Measurements from ENCODE around the gene RBM47.
A peak's percentile ranks its signal among the peaks of the same experiment; 100 is the strongest.
"Not testable (repeated sequence)": the region's sequence is repeated elsewhere in the genome, so short reads cannot be mapped to it uniquely, and the experiment has no call there.

Gene RBM47

GRCh38 chr4:40629401-40630334 is at the start of gene RBM47:
Gene RBM47 (minus strand): TSS chr4:40629864. CDS start chr4:40438893, 190,971 bp downstream.
- DNase-seq (ENCODE audit: low read depth) = no peak

GRCh38 chr4:40678421-40678820 is 48.8 kb upstream of the RBM47 start:
- DNase-seq (ENCODE audit: low read depth) = no peak

GRCh38 chr4:40675166-40675565 is 45.5 kb upstream of the RBM47 start:
- no peak for DNase-seq (ENCODE audit: low read depth)

- DNase-seq (ENCODE audit: low read depth) = peak; percentile 79
Measured at GRCh38 chr4:40672528-40673522, 43.2 kb upstream of the RBM47 start.

GRCh38 chr4:40669504-40669903 is 39.8 kb upstream of the RBM47 start:
- DNase-seq (ENCODE audit: low read depth) = no peak

- no peak for DNase-seq (ENCODE audit: low read depth)
Measured at GRCh38 chr4:40665842-40666241, 36.2 kb upstream of the RBM47 start.

GRCh38 chr4:40662962-40663604 is 33.4 kb upstream of the RBM47 start:
- DNase-seq (ENCODE audit: low read depth) = peak; percentile 39

- DNase-seq (ENCODE audit: low read depth) = no peak
Measured at GRCh38 chr4:40661803-40662202, 32.1 kb upstream of the RBM47 start.

- no peak for DNase-seq (ENCODE audit: low read depth)
Measured at GRCh38 chr4:40656201-40656863, 26.7 kb upstream of the RBM47 start.

- DNase-seq (ENCODE audit: low read depth) = no peak
Measured at GRCh38 chr4:40651280-40651679, 21.6 kb upstream of the RBM47 start.

GRCh38 chr4:40649321-40649720 is 19.7 kb upstream of the RBM47 start:
- no peak for DNase-seq (ENCODE audit: low read depth)

- no peak for DNase-seq (ENCODE audit: low read depth)
Measured at GRCh38 chr4:40648742-40649281, 19.1 kb upstream of the RBM47 start.

GRCh38 chr4:40648131-40648530 is 18.5 kb upstream of the RBM47 start:
- DNase-seq (ENCODE audit: low read depth) = no peak

GRCh38 chr4:40645586-40645985 is 15.9 kb upstream of the RBM47 start:
- DNase-seq (ENCODE audit: low read depth) = no peak

- no peak for DNase-seq (ENCODE audit: low read depth)
Measured at GRCh38 chr4:40632080-40632479, 2.4 kb upstream of the RBM47 start.

- DNase-seq (ENCODE audit: low read depth) = no peak
Measured at GRCh38 chr4:40630335-40631021, 814 bp upstream of the RBM47 start.

- DNase-seq (ENCODE audit: low read depth) = no peak
Measured at GRCh38 chr4:40628888-40629287, 776 bp downstream of the RBM47 start.

- not testable (repeated sequence) for DNase-seq (ENCODE audit: low read depth)
Measured at GRCh38 chr4:40628407-40628806, 1.3 kb downstream of the RBM47 start.

GRCh38 chr4:40627540-40627939 is 2.1 kb downstream of the RBM47 start:
- no peak for DNase-seq (ENCODE audit: low read depth)

GRCh38 chr4:40626183-40626990 is 3.3 kb downstream of the RBM47 start:
- no peak for DNase-seq (ENCODE audit: low read depth)

All from GM04504 (cell line).